Smooth muscle cell (in vitro differentiated cells): Measurements from ENCODE around the gene DENND1B. TPM values are rescaled to one million over a fixed set of nuclear protein-coding genes. Genes with fewer than 3 reads are reported as not detected.

ENCODE experiments used
- DNase-seq: peaks from one replicate; lab custom pipeline; 2025; ENCODE audit not compliant: unreplicated experiment; lab: John Stamatoyannopoulos, UW
- H2AFZ ChIP-seq: fragments of 200-600 bp; sonication (generic); 2 replicates; pipeline ENCODE4 v1.6.0; 2016; ENCODE audit warnings: antibody characterized with exemption, low read depth, mild to moderate bottlenecking
- H3F3A ChIP-seq: fragments of 200-600 bp; sonication (generic); 2 replicates; pipeline ENCODE4 v1.6.0; 2017; ENCODE audit warnings: antibody characterized with exemption, low read depth
- H3K27ac ChIP-seq: fragments of 200-600 bp; sonication (generic); 2 replicates; pipeline ENCODE4 v1.5.1; 2016; ENCODE audit warnings: low read depth, mild to moderate bottlenecking
- H3K27me3 ChIP-seq: fragments of 200-600 bp; sonication (generic); 2 replicates; pipeline ENCODE4 v1.6.1; 2016; ENCODE audit warnings: low read depth, mild to moderate bottlenecking
- H3K36me3 ChIP-seq: fragments of 200-600 bp; sonication (generic); 2 replicates; pipeline ENCODE4 v1.5.1; 2016; ENCODE audit warnings: low read depth
- H3K4me1 ChIP-seq: fragments of 200-600 bp; sonication (generic); 2 replicates; pipeline ENCODE4 v1.5.1; 2016; ENCODE audit warnings: low read depth
- H3K4me2 ChIP-seq: fragments of 200-600 bp; sonication (generic); 2 replicates; pipeline ENCODE4 v1.6.0; 2016; ENCODE audit warnings: mild to moderate bottlenecking
- H3K4me3 ChIP-seq: fragments of 200-600 bp; sonication (generic); 2 replicates; pipeline ENCODE4 v1.5.1; 2016; ENCODE audit warnings: mild to moderate bottlenecking
- H3K79me2 ChIP-seq: fragments of 200-600 bp; sonication (generic); 2 replicates; pipeline ENCODE4 v1.6.0; 2016; ENCODE audit warnings: low read depth, mild to moderate bottlenecking
- H3K9ac ChIP-seq: fragments of 200-600 bp; sonication (generic); 2 replicates; pipeline ENCODE4 v1.6.0; 2016; ENCODE audit warnings: low read depth
- H3K9me3 ChIP-seq: fragments of 200-600 bp; sonication (generic); replicated peaks from 2 replicates; pipeline ENCODE4 v1.5.1; 2016; ENCODE audit warnings: low read depth
- H4K20me1 ChIP-seq: fragments of 200-600 bp; sonication (generic); 2 replicates; pipeline ENCODE4 v1.6.0; 2016; ENCODE audit warnings: low read depth
- CTCF ChIP-seq: fragments of 200-600 bp; sonication (generic); IDR thresholded peaks from 2 replicates; pipeline ENCODE4 v1.5.1; 2017; ENCODE audit warnings: borderline replicate concordance, mild to moderate bottlenecking, antibody characterized with exemption; ENCODE audit not compliant: insufficient read depth, poor library complexity, severe bottlenecking
- WGBS: methylation state at CpG from one replicate; pipeline ENCODE4 v1.1.7; 2016; ENCODE audit warnings: low lambda C conversion rate; 5-methylcytosine and 5-hydroxymethylcytosine counted together
- polyA plus RNA-seq: library from polyadenylated mRNA; unstranded; fragments of >200 nt; fragmentation: Nextera tagmentation; extraction: Ambion mirVana; gene quantifications from 2 replicates; pipeline ENCODE4 v1.2.1, GENCODE V29; 2016
- total RNA-seq: library from RNA; depleted of rRNA; stranded (reverse); fragments of >200 nt; gene quantifications from 2 replicates; pipeline ENCODE4 v1.2.3, GENCODE V29; 2014

DENND1B gene
- total and polyA plus RNA-seq, 2 experiments from 2014 or later = 7.5 to 22.0 TPM

- H3K27me3 ChIP-seq = no peaks in the 10 kb centered on the region
- no peak overlapping the region for H3K4me2 ChIP-seq
- no peaks in the 10 kb centered on the region for H3K79me2 ChIP-seq
- H3F3A ChIP-seq = no peaks in the 10 kb centered on the region
- TF ChIP-seq CTCF = no peak
- no peak overlapping the region for H3K4me3 ChIP-seq
- no peak overlapping the region for H2AFZ ChIP-seq
- H3K9me3 ChIP-seq = no peaks in the 10 kb centered on the region
- no peak for DNase-seq
- no peak overlapping the region for H3K9ac ChIP-seq
- no peaks in the 10 kb centered on the region for H3K36me3 ChIP-seq
- H4K20me1 ChIP-seq = no peaks in the 10 kb centered on the region
- WGBS = 93% methylated on average over 1 of the region's 1 CpG
- H3K27ac ChIP-seq = no peak overlapping the region
- no peaks in the 10 kb centered on the region for H3K4me1 ChIP-seq
Observed at GRCh38 chr1:197811769-197812168, 36.5 kb upstream of the DENND1B start.

GRCh38 chr1:197810812-197811211 lies 35.5 kb upstream of the DENND1B start:
- no peak overlapping the region for H3K9ac ChIP-seq
- H3K27me3 ChIP-seq = no peaks in the 10 kb centered on the region
- no peaks in the 10 kb centered on the region for H3K36me3 ChIP-seq
- no peaks in the 10 kb centered on the region for H3K79me2 ChIP-seq
- TF ChIP-seq CTCF = no peak
- H3K4me3 ChIP-seq = no peak overlapping the region
- H3K4me1 ChIP-seq = no peaks in the 10 kb centered on the region
- H3K27ac ChIP-seq = no peak overlapping the region
- no peak for DNase-seq
- no peaks in the 10 kb centered on the region for H4K20me1 ChIP-seq
- no peak overlapping the region for H2AFZ ChIP-seq
- no peaks in the 10 kb centered on the region for H3F3A ChIP-seq
- no peaks in the 10 kb centered on the region for H3K9me3 ChIP-seq
- WGBS = 56% methylated on average over 4 of the region's 4 CpGs
- no peak overlapping the region for H3K4me2 ChIP-seq

GRCh38 chr1:197808880-197809279 lies 33.6 kb upstream of the DENND1B start:
- H3F3A ChIP-seq = no peaks in the 10 kb centered on the region
- no peaks in the 10 kb centered on the region for H4K20me1 ChIP-seq
- no peak overlapping the region for H3K4me3 ChIP-seq
- no peak overlapping the region for H3K27ac ChIP-seq
- no peaks in the 10 kb centered on the region for H3K79me2 ChIP-seq
- no peaks in the 10 kb centered on the region for H3K4me1 ChIP-seq
- no peak for DNase-seq
- no peak overlapping the region for H3K9ac ChIP-seq
- H3K4me2 ChIP-seq = no peak overlapping the region
- H2AFZ ChIP-seq = no peak overlapping the region
- no peaks in the 10 kb centered on the region for H3K9me3 ChIP-seq
- no peaks in the 10 kb centered on the region for H3K36me3 ChIP-seq
- TF ChIP-seq CTCF = no peak
- H3K27me3 ChIP-seq = no peaks in the 10 kb centered on the region
- 87% methylated on average over 3 of the region's 3 CpGs for WGBS

- Histone ChIP-seq H2AFZ (no peak overlapping the region), H3K27me3 (no peaks in the 10 kb centered on the region), H3K4me2 (no peak overlapping the region), H3F3A (no peaks in the 10 kb centered on the region), H3K27ac (no peak overlapping the region), H3K36me3 (no peaks in the 10 kb centered on the region), H3K9ac (no peak overlapping the region), H3K9me3 (no peaks in the 10 kb centered on the region), H3K4me3 (no peak overlapping the region), H4K20me1 (no peaks in the 10 kb centered on the region), H3K4me1 (no peaks in the 10 kb centered on the region), H3K79me2 (no peaks in the 10 kb centered on the region)
- 85% methylated on average over 5 of the region's 5 CpGs for WGBS
- no peak for TF ChIP-seq CTCF
- no peak for DNase-seq
Observed at GRCh38 chr1:197807739-197808453, 32.6 kb upstream of the DENND1B start.
